Inflammatory macrophage (primary cell): ENCODE results near the gene NIFK.
"Not testable (repeated sequence)": the region's sequence is repeated elsewhere in the genome, so short reads cannot be mapped to it uniquely, and the experiment has no call there.

Experiments used
- DNase-seq, 2 donors: peaks; one replicate each; pipeline ENCODE4 v3.0.0-alpha.2; 2020 to 2022

The NIFK gene

GRCh38 chr2:121731366-121731765, 5.3 kb downstream of the NIFK start:
- DNase-seq = no peak

DNA sequence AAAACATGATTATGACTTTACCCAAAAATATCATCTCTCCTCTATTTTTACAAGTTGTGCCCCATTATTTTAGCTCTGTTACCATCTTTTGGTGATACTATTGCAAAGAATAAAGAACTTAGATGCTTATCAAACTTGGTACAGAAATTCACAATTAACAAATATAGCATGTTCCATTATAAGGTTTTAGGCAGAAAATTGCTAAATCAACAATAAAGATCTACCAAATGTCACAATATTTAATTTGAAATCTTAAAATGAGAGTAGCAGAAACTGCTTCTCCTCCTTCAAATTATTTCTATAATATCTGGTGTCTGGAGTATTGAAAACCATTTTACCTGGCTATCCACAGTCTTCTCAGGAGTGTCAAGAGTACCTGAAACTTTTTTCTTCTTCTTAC, 8.7 kb downstream of the NIFK start:
- DNase-seq = no peak

GRCh38 chr2:121727332-121727731, 9.3 kb downstream of the NIFK start:
- DNase-seq = no peak

GRCh38 chr2:121723316-121723715, 13.4 kb downstream of the NIFK start:
- no peak for DNase-seq

DNA sequence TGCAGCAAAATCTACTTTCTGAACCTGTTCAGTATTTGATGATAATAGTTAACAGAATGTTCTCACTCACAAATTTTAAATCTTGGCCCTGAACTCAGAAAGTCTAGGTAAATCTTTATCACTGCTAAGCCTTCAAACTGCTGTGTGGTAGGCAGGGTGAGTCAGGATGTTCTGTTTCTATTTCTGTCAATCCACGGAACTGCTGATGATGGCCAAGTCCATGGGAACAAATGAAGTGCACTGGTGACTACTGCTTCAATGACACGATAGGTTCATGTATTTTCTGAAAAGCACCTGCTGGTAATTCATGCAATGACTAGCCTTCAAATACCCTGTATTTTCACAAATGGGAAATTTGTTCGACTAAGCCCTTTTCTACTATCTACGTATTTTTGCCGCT, 14.2 kb downstream of the NIFK start:
- peak in 1 of 2 donors; percentile 36 for DNase-seq

DNA sequence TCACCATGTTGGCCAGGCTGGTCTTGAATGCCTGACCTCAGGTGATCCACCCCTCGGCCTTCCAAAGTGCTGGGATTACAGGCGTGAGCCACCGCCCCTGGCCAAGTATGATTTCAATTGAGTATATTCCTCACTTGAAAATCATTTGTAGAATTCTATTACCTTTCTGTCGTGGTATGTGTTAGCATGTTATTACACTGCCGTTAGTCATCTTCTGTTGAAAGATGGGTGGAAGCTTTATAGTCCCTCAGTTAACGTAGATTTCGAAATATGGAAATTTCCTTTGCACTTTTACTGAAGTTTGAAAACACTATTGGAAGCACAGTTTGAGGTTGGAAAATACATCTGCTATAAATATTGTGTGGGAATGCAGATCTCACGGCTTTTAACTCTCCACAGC, 14.7 kb downstream of the NIFK start:
- DNase-seq = peak in 1 of 2 donors; percentile 26

GRCh38 chr2:121717529-121717928, 19.1 kb downstream of the NIFK start:
- no peak for DNase-seq

- no peak for DNase-seq
Measured at GRCh38 chr2:121716126-121716525, 20.5 kb downstream of the NIFK start.

GRCh38 chr2:121711481-121711880, 25.2 kb downstream of the NIFK start:
- not testable (repeated sequence) for DNase-seq

DNA sequence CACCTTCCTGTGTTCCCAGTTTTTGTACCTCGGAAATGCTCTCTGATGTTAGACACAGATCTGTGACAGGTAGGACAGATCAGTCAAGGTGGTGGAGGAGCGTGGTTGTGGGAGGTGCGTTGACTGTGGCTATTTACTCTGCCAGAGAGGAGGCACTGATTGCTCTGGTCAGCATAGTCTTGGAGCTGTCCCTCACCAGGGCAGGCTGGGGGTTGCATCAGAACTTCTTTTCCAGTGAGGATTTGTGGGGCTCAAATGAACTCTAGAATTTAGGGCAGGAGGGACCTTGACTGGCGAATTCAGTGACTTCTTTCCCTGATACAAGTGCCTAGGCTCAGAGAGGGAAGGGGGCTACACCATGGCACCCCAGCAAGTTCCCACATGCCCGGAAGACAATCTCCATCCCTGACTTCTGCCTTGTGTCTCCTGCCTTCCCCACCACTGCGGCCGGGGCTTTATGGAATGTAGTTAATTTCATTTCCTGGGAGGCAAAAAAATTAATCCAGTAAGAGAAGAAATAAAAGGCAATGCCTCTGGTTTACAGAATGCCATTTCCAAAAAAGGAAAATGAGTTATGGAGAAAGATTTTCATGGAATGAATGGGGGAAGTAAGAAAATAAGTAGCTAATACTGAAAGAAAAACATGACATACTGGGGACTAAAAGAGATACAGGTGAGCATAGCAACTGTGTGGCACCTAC, 26.1 kb downstream of the NIFK start:
- no peak for DNase-seq

DNA sequence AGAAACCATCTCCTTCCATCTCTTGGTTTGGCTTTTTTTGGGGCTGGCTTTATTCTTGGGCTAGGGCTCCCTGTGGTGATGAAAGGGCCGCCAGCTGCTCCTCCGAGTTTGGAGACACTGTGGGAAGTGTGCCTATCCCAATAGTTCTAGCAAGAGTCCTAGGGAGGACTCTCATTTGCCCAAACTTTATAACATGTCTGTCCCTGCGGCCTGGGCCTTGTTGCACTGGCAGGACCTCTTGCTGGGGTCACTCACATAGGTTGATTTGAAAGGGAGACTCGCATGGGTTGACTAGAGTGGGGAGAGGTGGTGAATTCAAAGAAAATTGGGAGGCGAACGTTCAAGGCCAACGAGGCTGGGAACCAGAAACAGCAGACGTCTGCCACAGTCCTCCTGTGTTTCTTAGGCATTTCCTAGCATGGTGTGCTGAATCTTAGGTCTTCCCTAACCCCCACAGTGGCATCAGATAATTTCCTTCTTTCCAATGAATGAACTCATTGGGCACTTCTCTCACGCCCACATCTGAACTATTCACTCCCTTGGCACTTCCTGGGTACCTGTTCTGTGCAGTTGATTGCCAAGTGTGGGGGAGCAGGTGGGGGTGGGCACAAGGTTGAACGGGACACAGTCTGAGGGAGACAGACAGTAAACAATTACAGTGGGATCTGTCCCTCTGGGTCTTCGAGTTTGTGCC, 26.8 kb downstream of the NIFK start:
- no peak for DNase-seq

DNA sequence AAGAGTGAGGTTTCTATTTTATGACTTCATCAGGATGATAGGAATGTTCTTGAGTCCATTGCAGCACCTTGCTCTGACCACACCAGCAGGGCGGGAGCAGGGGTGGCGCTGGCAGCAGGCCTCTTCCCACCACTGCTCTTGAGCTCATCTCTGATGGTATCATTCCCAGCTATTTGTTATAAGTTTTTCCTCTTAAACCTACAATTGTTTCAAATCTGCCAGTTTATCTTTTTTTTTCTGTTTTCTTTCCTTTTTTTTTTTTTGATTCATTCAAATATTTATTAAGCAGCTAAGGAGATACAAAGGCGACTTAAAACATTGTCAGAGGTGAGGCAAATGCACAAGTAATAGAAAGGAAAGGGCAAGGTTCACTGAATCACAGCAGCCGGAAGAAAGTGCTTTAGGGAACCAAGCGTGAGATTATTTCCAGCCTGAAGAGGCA, 28.7 kb downstream of the NIFK start:
- no peak for DNase-seq

DNA sequence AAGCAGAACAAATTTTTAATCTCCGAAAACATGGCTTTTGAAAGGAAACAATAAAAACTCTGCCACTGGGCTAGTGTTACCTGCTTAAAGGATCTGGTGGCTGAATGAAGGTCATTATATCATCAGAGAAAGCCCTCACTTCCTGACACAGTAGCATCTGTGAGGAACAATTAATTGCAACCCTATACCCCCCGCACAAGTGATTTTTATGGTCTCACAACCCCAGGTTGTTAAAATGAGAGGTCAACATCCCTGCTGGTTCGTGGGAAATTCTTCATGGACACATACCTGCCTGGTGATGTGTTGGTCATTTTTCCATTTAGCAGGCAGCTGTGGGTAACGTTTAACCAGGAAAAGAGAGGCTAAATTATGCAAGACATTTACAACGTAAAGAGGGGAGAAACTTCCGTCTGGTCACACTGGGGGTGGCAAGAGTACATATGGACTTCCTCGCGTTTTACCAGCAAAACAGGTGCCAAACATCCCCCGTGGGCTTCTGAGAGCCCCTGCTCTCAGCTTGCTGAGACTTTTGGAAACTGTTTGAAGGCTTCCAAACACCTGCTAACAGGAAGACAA, 29.2 kb downstream of the NIFK start:
- no peak for DNase-seq

GRCh38 chr2:121705958-121706357, 30.7 kb downstream of the NIFK start:
- DNase-seq = no peak

DNA sequence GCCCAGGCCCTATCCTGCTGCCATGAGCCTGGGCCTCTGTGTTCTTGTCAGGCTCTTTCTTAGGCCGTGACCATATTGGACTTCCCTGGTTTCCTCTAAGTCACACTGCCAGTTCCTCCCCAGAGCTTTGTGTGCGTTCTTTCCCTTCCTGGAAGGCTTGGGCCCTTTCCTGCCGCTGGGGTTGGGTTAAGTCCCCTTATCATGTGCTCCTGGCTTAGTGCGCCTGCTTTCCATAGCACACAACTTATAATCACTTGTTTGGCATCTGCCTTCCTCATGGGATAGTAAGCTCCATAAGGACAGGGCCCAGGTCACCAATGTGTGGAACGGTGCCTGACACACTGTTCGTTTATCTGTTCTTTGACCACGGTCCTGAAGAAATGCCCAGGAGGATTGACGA, 31.3 kb downstream of the NIFK start:
- DNase-seq = no peak

DNA sequence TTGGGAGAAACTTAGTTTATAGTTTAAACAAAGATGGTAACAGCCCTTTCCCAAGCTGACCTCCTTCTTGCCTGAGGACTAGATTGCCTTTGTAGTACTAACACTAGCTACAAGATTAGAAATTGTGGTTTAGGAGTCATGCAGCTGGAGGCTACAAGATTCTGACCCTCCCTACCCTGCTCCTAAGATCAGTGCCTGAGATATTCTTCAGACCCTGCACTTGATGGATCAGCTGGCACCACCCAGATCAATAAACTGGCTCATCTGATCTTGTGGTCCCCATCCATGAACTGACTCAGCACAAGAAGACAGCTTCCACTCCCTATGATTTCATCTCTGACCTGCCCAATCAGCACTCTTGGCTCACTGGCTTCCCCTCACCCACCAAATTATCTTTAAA, 34.9 kb downstream of the NIFK start:
- not testable (repeated sequence) for DNase-seq

DNA sequence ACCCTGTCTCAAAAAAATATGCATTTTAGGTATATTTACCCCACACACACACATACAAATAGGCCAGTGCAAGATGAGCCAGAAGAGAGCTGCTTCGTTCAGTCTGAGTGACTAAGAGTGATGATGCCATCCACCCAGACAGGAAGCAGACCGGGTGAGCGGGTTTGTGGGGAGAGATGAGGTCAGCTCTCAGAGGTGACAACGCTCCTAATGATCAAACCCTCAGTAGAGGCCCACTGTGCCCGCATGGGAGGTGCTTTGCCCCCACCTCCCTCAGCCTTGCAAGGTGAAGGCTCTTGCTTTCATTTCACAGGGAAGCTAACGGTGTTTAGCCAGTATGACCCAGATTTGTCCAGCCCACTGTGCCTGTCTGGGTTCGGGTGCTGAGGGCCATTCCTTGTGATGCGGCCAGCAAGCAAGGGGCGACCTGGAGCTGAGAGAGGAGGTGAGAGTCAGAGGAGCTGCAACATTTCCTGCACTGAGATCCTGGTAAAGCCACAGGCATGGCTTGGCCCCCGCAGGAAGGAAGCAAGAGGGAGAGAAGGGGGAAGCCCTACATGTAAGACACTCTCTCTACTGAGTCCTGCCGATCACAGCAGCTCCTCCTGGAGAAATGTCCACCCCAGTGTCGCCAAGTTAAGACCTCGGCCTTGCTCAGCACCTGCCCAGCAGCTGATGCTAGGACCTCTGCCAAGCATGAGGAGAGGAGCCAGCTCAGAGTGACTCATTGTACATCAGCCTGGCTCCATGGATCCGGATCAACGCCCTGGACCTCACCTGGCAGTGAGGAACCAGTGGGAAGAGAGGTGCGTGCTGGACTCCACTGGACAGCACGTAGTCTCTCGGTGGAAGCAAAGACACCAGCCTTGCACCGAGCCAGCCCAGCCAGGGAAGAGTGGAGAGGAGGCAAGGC, 37.0 kb downstream of the NIFK start:
- peak; percentile 87 to 91 for DNase-seq

DNA sequence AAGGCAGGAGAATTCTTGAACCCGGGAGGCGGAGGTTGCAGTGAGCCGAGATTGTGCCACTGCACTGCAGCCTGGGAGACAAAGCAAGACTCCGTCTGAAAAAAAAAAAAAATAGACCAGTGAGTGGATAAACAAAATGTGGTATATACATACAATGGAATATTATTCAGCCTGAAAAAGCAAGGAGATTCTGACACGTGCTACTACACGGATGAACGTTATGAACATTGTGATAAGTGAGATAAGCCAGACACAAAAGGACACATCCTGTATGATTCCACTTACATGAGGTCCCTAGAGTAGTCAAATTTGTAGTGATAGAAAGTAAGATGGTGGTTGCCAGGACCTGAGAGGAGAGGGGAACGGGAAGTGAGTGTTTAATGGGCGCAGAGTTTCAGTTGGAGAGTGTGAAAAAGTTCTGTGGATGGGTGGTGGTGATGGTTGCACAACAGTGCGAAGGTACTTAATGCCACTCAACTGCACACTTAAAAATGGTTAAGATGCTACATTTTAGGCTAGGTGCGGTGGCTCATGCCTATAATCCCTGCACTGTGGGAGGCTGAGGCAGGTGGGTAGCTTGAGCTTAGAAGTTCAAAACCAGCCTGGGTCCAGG, 38.3 kb downstream of the NIFK start:
- no peak for DNase-seq

DNA sequence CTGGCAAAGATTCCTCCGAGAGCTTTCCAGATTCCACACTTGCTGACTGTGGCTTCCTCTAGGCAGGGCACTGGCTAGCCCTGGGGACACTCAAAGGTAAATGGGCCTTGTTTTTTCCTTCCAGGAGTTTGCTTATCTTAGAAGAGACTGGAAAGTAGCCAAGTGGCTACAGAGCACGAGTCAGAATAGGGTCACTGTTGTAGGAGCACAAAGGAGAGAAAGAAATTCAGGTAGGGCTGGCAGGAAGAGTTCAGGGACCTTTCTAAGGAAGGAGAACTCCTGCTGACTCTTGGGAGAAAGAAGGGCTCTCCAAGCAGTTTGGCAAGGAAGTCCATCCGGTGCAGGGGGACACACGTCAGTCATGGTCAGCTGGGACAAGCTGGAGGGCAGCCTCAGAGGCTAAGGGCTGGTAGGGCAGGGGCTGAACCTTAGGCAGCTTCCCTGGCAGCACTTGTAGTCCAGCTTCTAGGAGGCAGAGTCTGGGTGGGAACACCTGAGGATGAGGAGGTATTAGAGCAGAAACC, 39.5 kb downstream of the NIFK start:
- DNase-seq = no peak

DNA sequence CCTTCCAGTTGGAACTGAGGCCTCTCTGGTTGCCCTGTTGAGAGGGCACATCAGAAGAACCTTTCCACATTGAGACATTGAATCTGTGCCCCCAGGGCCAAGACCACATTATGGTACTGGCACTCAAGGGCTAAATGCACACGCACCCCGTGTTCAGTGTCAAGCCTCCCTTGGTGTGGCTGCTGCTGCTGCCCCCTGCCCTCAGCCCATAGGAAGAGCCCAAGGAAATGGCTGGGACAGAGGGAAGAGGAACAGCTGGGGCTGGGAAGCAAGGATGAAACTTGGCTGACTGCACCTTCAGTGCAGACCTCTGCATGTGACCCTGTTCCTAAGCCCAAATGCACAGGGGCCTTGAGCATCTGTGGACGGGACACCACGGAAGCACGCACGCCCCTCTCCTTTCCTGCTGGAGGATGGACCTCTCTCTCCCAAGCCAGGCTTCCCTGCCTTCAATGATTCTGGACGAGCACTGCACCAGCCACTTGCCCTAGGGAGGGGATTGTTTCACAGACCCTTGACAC, 40.2 kb downstream of the NIFK start:
- no peak for DNase-seq

DNA sequence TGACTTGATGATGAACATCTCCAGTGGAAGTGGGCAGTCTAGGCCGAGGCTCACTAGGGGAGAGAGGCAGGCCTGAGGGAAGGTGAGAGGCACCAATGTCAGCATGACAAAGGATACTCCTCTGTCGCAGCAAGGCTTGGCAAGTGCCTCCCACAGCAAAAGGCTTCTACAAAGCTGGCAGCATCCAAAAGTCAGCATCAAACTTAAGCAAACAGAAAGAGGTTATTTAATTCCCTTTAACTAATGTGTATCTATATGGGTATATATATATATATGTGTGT, 41.6 kb downstream of the NIFK start:
- DNase-seq = no peak
